ENCODE results near the gene EDC4.

The EDC4 gene

DNA sequence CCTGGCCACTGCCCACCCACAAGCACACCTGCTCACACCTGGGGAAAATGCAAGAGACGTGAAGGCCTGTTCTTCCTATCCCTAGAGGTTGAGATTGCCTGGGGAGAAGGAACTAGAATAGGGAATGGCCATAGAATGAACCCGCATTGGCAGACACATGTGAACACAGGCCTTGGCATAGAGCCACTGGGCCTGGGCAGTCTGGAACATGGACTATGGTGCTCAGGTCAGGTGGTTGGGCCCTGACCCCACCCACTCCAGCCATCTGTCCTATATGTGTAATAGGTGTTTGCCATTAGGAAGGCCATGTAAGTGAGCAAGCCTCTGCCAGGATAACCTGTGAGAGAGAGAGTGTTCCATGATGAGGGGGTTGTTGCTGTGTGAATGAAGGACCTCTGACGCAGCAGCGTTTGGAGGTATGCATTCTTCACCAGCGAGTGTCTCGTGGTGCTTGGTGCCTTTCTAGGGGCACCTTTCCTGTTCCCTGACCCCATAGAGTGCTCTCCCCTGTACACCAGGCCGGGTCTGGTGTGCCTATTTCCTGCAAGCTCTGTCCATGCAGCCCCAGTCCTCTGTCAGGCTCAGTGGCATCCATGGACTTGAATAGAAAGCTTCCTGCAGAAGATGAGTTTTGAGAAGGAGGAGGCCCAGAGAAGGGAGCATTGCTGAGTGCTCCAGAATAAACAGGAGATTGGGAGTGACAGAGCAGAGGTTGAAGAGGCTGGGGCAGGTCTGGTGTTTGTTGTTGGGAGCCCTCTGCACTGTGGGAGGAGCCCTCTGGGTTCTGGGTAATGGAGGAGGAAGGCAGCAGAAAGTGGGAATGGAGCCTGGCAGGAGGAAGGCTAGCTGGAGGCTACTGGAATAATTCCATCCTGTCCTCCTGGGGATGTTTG, 43.2 kb downstream of the EDC4 start:
- no peak for DNase-seq

DNA sequence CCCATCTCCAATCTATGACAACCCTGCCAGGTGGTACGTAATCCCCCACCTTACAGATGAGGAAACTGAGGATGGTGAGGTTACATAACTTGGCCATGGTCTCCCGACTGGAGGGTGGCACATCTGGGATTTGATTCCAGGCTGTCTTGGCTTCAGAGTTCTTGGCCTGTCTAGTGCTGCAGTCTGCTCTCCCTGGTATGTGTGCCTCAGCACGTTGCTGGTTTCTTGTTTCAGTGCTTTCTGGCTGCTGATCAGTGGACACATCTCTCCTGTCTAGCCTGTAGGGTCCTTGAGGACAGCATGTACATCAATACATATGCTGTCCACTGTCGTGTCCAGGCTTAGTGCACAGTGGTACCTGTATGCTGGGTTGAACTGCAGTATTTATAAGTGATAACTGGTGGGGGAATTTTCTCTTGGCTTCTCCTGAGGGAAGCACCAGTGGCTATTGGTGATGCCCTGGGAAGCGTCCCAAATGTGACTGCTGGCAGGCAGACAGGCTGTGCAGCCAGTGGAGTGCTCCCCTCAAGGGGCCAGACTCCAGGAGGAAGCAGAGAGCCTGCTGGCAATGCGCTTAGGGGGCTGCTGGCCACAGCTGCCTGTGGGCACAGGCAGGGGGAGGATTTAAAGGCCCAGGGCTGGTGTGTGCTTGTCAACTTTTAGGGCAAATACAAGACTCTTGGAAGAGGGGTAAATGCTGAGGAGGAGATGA, 44.4 kb downstream of the EDC4 start:
- DNase-seq = no peak

DNA sequence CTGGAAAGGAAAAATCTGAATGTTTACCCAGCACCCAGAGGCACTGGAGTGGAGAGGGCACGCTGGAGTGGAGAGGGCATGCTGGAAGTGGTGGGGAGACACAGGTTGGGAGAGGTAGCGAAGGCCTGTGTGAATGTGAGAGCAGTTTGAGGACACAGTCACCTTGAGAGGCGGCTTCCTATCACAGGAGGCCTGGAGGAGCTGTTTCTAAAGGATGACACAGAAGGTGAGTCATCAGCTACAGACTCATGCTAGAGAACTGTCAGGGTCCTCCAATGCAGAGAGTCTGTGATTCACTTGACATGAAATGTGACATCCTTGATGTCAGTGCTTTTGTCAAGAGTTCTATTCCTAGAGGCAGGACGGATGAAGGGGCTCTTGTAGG, 45.0 kb downstream of the EDC4 start:
- no peak for DNase-seq

DNA sequence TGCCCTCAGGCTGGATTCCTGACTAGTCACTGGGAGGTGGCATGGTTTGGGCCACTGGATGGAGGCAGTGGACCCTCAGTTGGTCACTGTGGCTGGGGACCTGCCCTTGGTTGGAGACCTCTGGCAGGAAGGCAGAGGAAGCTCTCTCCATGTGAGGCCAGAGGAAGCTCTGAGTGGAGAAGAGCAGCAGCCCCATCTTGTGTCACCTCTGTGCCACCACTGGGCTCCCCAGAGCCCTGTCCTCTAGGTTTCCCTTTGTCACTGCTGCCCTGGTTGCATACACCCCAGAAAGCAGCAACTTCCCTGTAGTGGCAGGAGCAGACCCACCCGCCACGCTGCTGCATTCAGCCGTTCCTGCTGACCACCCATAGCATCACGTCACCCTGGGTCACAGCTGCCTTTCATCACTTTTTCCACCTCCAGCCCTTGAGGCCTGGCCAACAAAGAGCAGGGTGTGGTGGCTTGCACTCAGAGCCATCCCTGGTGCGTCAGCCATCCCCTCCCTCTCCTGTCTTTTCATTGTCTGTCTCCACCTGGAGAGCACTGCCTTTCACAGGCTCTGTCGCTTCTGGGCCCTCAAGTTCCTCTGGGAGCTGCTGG, 46.9 kb downstream of the EDC4 start:
- no peak for DNase-seq

DNA sequence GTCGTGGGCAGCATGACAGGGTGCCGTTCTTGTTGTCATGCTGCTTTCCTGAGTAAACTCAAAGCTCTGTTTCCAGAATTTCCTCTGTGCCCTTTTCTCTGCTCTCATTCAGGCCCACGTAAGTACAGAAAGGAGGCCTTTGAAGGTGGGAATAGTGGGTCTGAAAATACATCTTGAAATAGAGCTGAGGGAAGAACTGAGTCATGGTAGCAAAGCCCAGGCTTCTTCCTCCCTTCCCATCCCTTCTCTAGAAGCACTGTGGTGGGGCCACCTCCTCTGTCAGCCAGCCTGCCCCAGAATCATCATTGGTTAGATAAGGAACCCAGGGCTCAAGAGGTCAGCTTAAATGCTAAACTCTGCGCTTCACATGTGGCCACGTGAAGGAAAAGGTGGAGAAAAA, 49.4 kb downstream of the EDC4 start:
- no peak for DNase-seq

DNA sequence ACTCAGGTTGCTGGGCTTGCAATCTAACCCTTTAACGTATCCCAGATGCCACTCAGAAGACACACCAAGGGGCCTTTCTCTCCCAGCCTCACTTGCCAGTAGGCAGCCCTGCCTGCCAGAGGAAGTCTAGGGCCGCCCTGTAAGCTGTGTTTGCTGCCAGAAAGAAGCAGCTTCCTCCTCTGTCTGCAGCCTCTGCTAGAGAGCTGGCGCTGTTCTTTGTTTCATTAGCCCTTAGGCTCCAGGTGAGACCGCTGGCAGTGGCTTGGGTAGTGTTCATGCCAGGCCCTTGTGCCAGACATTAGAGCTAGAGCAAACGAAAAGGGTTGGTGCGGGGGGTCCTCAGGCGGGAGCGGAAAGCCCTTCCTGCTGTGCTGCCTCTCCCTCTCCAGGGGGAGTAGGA, 49.9 kb downstream of the EDC4 start:
- no peak for DNase-seq

DNA sequence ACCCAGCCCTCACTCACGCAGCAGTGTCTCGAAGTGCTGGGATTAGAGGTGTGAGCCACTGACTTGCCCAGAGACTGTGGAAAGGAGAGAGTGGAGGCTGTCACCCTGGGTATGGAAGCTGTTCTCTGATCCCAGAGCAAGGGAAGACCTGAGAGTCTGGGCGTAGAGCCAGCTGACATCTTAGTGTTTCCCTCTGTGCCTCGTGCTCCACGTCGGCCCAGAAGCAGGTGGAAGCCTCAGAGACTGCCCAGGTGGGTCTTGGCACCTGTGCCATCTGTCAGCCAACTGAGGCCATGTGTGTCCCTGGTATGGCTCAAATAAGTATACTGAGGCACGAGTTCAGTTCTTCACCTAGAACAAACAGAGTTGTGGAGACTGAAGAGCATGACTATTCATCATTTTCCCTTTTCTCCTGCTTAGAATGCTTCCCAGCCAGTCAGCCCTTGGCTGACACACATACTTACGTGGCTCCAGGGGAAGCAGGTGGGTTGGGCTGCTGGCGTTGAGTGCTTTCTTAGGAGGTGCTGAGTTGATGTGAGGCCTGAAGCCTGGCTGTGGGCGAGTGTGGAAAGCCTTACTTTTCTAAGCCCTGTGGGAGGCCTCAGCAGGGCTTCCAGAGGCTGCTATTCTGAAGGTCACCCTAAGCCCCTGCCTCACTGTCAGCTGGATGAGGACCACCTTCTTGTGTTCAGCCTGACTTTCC, 50.7 kb downstream of the EDC4 start:
- DNase-seq = no peak

DNA sequence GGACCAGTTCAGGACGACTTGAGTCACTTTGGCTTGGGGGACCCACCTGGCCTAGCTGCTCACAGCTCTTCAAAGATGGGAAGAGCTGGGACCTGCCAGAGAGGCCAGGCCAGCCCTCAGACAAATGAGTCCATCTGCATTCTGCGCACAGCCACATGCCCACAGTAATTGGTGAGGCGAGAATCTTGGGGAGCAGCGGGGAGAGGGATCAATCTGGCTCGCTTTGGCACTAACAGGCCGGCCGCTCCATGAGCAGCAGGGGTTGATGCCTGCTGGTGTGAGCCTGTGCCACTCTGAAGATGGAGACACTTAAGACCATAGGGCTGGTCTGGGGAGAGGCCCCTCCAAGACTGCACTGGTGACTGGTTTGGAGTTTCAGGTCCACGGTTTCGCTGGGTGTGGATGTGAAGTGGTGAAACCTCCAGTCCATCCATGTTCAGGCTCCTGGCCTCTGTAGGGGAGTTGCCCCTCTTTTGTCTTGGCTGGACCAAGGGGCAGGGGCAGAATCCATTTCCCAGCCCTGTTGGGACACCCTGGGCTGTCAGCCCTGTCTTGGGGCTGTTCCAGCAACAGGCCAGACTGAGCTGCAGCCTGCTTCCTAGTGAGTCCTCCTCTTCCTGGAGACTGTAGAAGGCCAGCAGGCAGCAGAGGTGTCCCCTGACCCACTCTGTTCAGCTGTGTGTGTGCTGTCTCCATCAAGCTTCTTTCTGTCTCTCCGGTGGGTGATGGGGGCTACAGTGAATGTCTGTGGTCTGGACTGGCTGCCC, 51.5 kb downstream of the EDC4 start:
- DNase-seq = no peak

DNA sequence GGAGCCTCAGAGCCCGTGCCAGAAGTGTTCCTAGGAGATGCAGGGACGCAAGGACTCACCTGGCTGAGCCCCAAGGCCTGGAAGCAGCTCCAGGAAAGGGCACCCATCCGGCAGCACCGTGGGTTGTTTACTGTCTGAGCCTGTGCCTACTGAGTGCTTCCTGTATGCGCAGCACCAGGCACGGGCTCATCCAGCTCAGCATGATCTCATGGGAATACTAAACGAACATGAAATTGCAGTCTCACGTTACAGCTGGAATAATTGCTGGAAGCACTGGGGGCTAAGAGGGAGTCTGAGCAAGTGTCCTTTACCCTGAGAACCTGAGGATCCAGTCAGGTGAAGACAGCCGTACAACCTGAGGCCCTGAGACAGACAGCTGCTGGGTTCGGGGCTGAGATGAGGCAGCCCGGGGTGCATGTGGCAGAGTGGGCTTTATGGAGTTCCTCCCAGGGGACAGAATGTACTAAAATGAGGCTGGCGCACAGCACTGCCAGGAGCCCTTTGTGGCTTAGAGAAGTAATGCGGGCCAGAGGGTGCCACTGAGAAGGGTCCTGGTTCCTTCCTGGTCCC, 53.4 kb downstream of the EDC4 start:
- peak; percentile 67 for DNase-seq

DNA sequence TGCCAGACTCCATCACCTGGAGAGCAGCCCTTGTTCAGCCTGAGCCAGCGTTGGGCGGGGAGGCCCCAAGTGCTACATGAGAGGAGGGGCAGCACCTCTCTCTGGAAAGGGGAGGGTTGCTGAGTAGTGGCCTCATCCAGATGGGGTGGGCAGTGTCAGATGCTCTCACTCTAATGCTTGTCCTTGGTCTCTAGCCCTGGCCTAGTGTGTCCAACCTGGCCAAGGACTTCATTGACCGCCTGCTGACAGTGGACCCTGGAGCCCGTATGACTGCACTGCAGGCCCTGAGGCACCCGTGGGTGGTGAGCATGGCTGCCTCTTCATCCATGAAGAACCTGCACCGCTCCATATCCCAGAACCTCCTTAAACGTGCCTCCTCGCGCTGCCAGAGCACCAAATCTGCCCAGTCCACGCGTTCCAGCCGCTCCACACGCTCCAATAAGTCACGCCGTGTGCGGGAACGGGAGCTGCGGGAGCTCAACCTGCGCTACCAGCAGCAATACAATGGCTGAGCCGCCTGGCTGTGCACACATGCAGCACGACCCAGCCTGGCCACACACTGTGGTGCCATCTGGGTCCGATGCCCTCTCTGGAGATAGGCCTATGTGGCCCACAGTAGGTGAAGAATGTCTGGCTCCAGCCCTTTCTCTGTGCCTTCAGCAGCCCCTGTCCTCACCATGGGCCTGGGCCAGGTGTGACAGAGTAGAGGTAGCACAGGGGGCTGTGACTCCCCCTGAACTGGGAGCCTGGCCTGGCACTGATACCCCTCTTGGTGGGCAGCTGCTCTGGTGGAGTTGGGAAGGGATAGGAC, 54.5 kb downstream of the EDC4 start:
- no peak for DNase-seq

DNA sequence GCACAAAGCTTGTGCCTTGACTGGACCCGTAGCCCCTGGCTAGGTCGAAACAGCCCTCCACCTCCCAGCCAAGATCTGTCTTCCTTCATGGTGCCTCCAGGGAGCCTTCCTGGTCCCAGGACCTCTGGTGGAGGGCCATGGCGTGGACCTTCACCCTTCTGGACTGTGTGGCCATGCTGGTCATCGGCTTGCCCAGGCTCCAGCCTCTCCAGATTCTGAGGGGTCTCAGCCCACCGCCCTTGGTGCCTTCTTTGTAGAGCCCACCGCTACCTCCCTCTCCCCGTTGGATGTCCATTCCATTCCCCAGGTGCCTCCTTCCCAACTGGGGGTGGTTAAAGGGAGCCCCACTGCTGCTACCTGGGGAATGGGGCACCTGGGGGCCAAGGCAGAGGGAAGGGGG, 55.3 kb downstream of the EDC4 start:
- no peak for DNase-seq

DNA sequence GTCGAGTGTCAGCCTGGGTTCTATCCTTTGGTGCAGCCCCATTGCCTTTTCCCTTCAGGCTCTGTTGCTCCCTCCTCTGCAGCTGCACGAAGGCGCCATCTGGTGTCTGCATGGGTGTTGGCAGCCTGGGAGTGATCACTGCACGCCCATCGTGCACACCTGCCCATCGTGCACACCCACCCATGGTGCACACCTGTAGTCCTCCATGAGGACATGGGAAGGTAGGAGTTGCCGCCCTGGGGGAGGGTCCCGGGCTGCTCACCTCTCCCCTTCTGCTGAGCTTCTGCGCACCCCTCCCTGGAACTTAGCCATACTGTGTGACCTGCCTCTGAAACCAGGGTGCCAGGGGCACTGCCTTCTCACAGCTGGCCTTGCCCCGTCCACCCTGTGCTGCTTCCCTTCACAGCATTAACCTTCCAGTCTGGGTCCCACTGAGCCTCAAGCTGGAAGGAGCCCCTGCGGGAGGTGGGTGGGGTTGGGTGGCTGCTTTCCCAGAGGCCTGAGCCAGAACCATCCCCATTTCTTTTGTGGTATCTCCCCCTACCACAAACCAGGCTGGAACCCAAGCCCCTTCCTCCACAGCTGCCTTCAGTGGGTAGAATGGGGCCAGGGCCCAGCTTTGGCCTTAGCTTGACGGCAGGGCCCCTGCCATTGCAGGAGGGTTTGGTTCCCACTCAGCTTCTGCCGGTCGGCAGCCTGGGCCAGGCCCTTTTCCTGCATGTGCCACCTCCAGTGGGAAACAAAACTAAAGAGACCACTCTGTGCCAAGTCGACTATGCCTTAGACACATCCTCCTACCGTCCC, 55.9 kb downstream of the EDC4 start:
- DNase-seq = peak; percentile 14

DNA sequence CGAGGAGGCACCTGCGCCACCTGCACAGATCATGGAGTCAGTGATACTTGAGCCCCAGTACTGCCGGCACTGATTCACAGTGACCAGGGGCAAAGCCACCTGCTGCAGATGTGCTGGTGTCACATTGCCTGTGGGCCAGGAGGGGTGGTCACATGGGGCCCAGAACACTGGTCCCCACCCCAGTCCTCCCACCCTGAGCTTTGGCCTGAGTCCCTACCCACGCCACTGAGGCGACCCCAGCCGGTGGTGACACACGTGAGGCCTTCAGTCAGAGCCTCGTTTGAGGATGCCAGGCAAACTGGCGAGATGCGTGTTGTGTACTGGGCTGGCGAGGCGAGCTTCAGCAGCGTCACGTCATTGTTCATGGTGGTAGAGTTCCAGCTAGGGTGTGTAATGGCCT, 57.3 kb downstream of the EDC4 start:
- DNase-seq = no peak

DNA sequence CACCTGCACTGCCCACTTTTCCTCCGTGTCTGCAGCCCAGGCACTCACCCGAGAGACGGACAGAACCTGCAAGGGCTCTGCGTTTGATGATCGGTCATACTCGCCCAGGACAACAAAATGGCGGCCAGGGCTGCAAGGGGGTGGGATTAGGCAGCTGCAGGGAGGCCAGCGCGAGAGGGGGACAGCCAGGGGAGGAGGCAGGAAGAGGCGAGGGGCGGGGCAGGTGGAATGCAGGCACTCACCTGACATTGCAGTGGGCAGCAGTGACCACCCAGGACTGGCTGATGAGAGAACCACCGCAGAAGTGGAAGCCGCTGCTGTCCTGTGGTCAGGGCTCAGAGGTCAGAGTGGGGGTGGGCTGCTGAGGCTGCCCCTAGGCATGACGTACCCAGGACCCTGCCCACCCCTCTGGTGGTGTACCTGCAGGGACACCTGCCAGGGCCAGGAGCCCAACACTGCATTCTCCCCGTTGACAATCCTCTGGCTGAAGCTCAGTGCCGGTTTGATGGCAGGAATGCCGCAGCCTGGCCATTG, 57.9 kb downstream of the EDC4 start:
- no peak for DNase-seq

Measured in SHP77 treated with DMSO at 0.1 percent for 48 hours (cell line).